HEK293 (cell line): Measurements from ENCODE around the gene MUC20.

Experiments
- CTCF ChIA-PET: fragments of 350-600 bp; formaldehyde crosslinking; extraction: SDS; loops from one replicate; lab custom pipeline; 2021; ENCODE audit warnings: antibody characterized with exemption; lab: Yijun Ruan, JAX
- POLR2A ChIA-PET: fragments of 300-600 bp; formaldehyde crosslinking; extraction: SDS; loops from one replicate; lab custom pipeline; 2020; ENCODE audit warnings: antibody characterized with exemption, inconsistent platforms; lab: Yijun Ruan, JAX
- H3K27ac ChIP-seq: fragments of 200-500 bp; sonication (Bioruptor generic); 2 replicates; pipeline ENCODE4 v1.5.1; 2014; ENCODE audit warnings: low read depth, low read length, control low read depth, inconsistent platforms; ENCODE audit errors: extremely low read depth
- H3K36me3 ChIP-seq, 2 experiments: fragments of 200-500 bp in 1 of 2; sonication (Bioruptor generic) in 1 of 2; 1 replicate in 1 of 2; 2 replicates in 1 of 2; pipeline ENCODE4 v1.5.1; 2014 to 2017; ENCODE audit warnings: inconsistent platforms in 2 of 2, low read length in 2 of 2; ENCODE audit not compliant: control insufficient read depth in 2 of 2, insufficient read depth in 1 of 2
- H3K4me1 ChIP-seq: fragments of 200-500 bp; sonication (Bioruptor generic); 2 replicates; pipeline ENCODE4 v1.5.1; 2014; ENCODE audit warnings: mild to moderate bottlenecking, low read length, inconsistent platforms; ENCODE audit not compliant: control insufficient read depth, insufficient read depth
- H3K4me3 ChIP-seq: 2 replicates; pipeline ENCODE4 v1.5.1; 2011; ENCODE audit warnings: low read depth, mild to moderate bottlenecking, control low read depth, low read length, moderate library complexity
- H3K9me3 ChIP-seq: fragments of 200-500 bp; sonication (Bioruptor generic); 2 replicates; pipeline ENCODE4 v1.5.1; 2014; ENCODE audit warnings: low read depth, low read length, inconsistent platforms; ENCODE audit not compliant: control insufficient read depth, insufficient read depth
- BCL11A ChIP-seq: fragments of 450-650 bp; formaldehyde crosslinking; IDR thresholded peaks from 2 replicates; pipeline ENCODE4 v1.5.1; 2016; ENCODE audit warnings: low read depth, missing biosample characterization, missing genetic modification characterization
- KLF8 ChIP-seq: fragments of 450-650 bp; formaldehyde crosslinking; IDR thresholded peaks from 2 replicates; pipeline ENCODE4 v1.5.1; 2016; ENCODE audit warnings: missing biosample characterization, missing genetic modification characterization
- MYNN ChIP-seq: fragments of 450-650 bp; formaldehyde crosslinking; IDR thresholded peaks from 2 replicates; pipeline ENCODE4 v1.5.1; 2016; ENCODE audit warnings: missing biosample characterization, missing genetic modification characterization, borderline replicate concordance
- WT1 ChIP-seq: fragments of 450-650 bp; formaldehyde crosslinking; IDR thresholded peaks from 2 replicates; pipeline ENCODE4 v1.5.1; 2016; ENCODE audit warnings: missing biosample characterization, missing genetic modification characterization
- YY1 ChIP-seq: fragments of 450-650 bp; formaldehyde crosslinking; IDR thresholded peaks from 2 replicates; pipeline ENCODE4 v1.5.1; 2018; ENCODE audit warnings: missing biosample characterization, missing genetic modification characterization
- ZFHX2 ChIP-seq: fragments of 450-650 bp; formaldehyde crosslinking; conservative IDR thresholded peaks from 2 replicates; pipeline ENCODE4 v1.5.1; 2016; ENCODE audit warnings: missing biosample characterization, missing genetic modification characterization
- ZNF148 ChIP-seq: fragments of 450-650 bp; formaldehyde crosslinking; IDR thresholded peaks from 2 replicates; pipeline ENCODE4 v1.5.0; 2017; ENCODE audit warnings: missing biosample characterization, missing genetic modification characterization, borderline replicate concordance
- ZNF155 ChIP-seq: fragments of 450-650 bp; formaldehyde crosslinking; IDR thresholded peaks from 2 replicates; pipeline ENCODE4 v1.5.1; 2016; ENCODE audit warnings: missing biosample characterization, missing genetic modification characterization
- ZNF19 ChIP-seq: fragments of 450-650 bp; formaldehyde crosslinking; IDR thresholded peaks from 2 replicates; pipeline ENCODE4; 2016; ENCODE audit warnings: missing biosample characterization, missing genetic modification characterization, low read depth
- ZNF221 ChIP-seq: fragments of 450-650 bp; formaldehyde crosslinking; IDR thresholded peaks from 2 replicates; pipeline ENCODE4 v1.5.1; 2017; ENCODE audit warnings: missing biosample characterization, missing genetic modification characterization, borderline replicate concordance
- ZNF280C ChIP-seq: fragments of 450-650 bp; formaldehyde crosslinking; IDR thresholded peaks from 2 replicates; pipeline ENCODE4 v1.5.1; 2016; ENCODE audit warnings: missing biosample characterization, missing genetic modification characterization
- ZNF292 ChIP-seq: fragments of 450-650 bp; formaldehyde crosslinking; IDR thresholded peaks from 2 replicates; pipeline ENCODE4 v1.5.1; 2016; ENCODE audit warnings: low read depth, missing biosample characterization, missing genetic modification characterization, borderline replicate concordance
- ZNF426 ChIP-seq: fragments of 450-650 bp; formaldehyde crosslinking; IDR thresholded peaks from 2 replicates; pipeline ENCODE4 v1.5.1; 2017; ENCODE audit warnings: missing biosample characterization, missing genetic modification characterization, mild to moderate bottlenecking, inconsistent platforms, moderate library complexity
- ZNF501 ChIP-seq: fragments of 450-650 bp; formaldehyde crosslinking; IDR thresholded peaks from 2 replicates; pipeline ENCODE4 v1.5.1; 2016; ENCODE audit warnings: missing biosample characterization, missing genetic modification characterization
- ZNF548 ChIP-seq: fragments of 450-650 bp; formaldehyde crosslinking; IDR thresholded peaks from 2 replicates; pipeline ENCODE4 v1.5.1; 2016; ENCODE audit warnings: missing biosample characterization, missing genetic modification characterization
- ZNF558 ChIP-seq: fragments of 450-650 bp; formaldehyde crosslinking; IDR thresholded peaks from 2 replicates; pipeline ENCODE4 v1.5.1; 2016; ENCODE audit warnings: missing biosample characterization, missing genetic modification characterization
- ZNF580 ChIP-seq: fragments of 450-650 bp; formaldehyde crosslinking; IDR thresholded peaks from 2 replicates; pipeline ENCODE4 v1.5.1; 2016; ENCODE audit warnings: missing biosample characterization, missing genetic modification characterization
- ZNF621 ChIP-seq: fragments of 450-650 bp; formaldehyde crosslinking; IDR thresholded peaks from 2 replicates; pipeline ENCODE4 v1.5.1; 2017; ENCODE audit warnings: missing biosample characterization, missing genetic modification characterization
- ZNF624 ChIP-seq: fragments of 450-650 bp; formaldehyde crosslinking; IDR thresholded peaks from 2 replicates; pipeline ENCODE4 v1.5.1; 2017; ENCODE audit warnings: missing biosample characterization, missing genetic modification characterization
- ZNF626 ChIP-seq: fragments of 450-650 bp; sonication (Bioruptor Pico); formaldehyde crosslinking; IDR thresholded peaks from 2 replicates; pipeline ENCODE4 v1.5.1; 2018; ENCODE audit warnings: missing biosample characterization, missing genetic modification characterization, inconsistent platforms
- ZNF629 ChIP-seq: fragments of 450-650 bp; formaldehyde crosslinking; IDR thresholded peaks from 2 replicates; pipeline ENCODE4 v1.5.1; 2017; ENCODE audit warnings: missing biosample characterization, missing genetic modification characterization
- ZNF658 ChIP-seq: fragments of 450-650 bp; formaldehyde crosslinking; IDR thresholded peaks from 2 replicates; pipeline ENCODE4; 2016; ENCODE audit warnings: missing biosample characterization, missing genetic modification characterization
- ZNF660 ChIP-seq: fragments of 450-650 bp; IDR thresholded peaks from 2 replicates; pipeline ENCODE4 v1.5.1; 2018; ENCODE audit warnings: missing biosample characterization, mild to moderate bottlenecking, missing genetic modification characterization
- ZNF76 ChIP-seq: fragments of 450-650 bp; formaldehyde crosslinking; IDR thresholded peaks from 2 replicates; pipeline ENCODE4; 2016; ENCODE audit warnings: low read depth, missing biosample characterization, missing genetic modification characterization, borderline replicate concordance
- ZNF776 ChIP-seq: fragments of 450-650 bp; formaldehyde crosslinking; IDR thresholded peaks from 2 replicates; pipeline ENCODE4 v1.5.0; 2017; ENCODE audit warnings: missing biosample characterization, missing genetic modification characterization, borderline replicate concordance
- ZXDB ChIP-seq: fragments of 450-650 bp; formaldehyde crosslinking; IDR thresholded peaks from 2 replicates; pipeline ENCODE4 v1.5.1; 2016; ENCODE audit warnings: missing biosample characterization, missing genetic modification characterization

MUC20 gene

GRCh38 chr3:195761567-195762248 lies 40.9 kb downstream of the MUC20 start (continued):
- TF ChIP-seq YY1 (tag by site-specific recombination) = no peak

- TF ChIP-seq MYNN (tag by site-specific recombination) (no peak), ZNF292 (tag by site-specific recombination) (no peak), WT1 (tag by site-specific recombination) (no peak), ZNF221 (tag by site-specific recombination) (no peak), KLF8 (tag by site-specific recombination) (no peak), ZNF660 (no peak), ZNF558 (no peak), ZNF776 (tag by site-specific recombination) (no peak)
- TF ChIP-seq, all 188 proteins: peak for 0
- CTCF ChIA-PET = no interaction called here
- Histone ChIP-seq H3K27ac (no peak overlapping the region), H3K4me1 (no peaks in the 10 kb centered on the region), H3K9me3 (no peaks in the 10 kb centered on the region), H3K4me3 (no peak overlapping the region), H3K36me3 (no peaks in the 10 kb centered on the region)
- POLR2A ChIA-PET = no interaction called here
Measured at GRCh38 chr3:195762249-195762585, 41.4 kb downstream of the MUC20 start.

- ChIA-PET POLR2A (no interaction called here), CTCF (no interaction called here)
- Histone ChIP-seq H3K4me3 (no peak overlapping the region), H3K4me1 (no peaks in the 10 kb centered on the region), H3K36me3 (no peaks in the 10 kb centered on the region), H3K9me3 (no peaks in the 10 kb centered on the region), H3K27ac (no peak overlapping the region)
- TF ChIP-seq ZFHX2 (tag by site-specific recombination) (no peak), ZNF658 (no peak), ZNF626 (tag by site-specific recombination) (no peak), ZNF19 (tag by site-specific recombination) (no peak), ZNF76 (tag by site-specific recombination) (no peak), ZNF148 (no peak), YY1 (tag by site-specific recombination) (no peak), BCL11A (tag by site-specific recombination) (no peak)
Measured at GRCh38 chr3:195762611-195763010, 41.8 kb downstream of the MUC20 start.

GRCh38 chr3:195763076-195763830 lies 42.5 kb downstream of the MUC20 start:
- Histone ChIP-seq H3K36me3 (no peaks in the 10 kb centered on the region), H3K4me3 (no peak overlapping the region), H3K4me1 (no peaks in the 10 kb centered on the region), H3K27ac (no peak overlapping the region), H3K9me3 (no peaks in the 10 kb centered on the region)
- ChIA-PET CTCF (no interaction called here), POLR2A (no interaction called here)
- TF ChIP-seq ZXDB (tag by site-specific recombination) (no peak), ZNF155 (tag by site-specific recombination) (no peak), ZNF629 (tag by site-specific recombination) (no peak), ZNF19 (tag by site-specific recombination) (no peak), ZNF501 (tag by site-specific recombination) (no peak), ZNF548 (tag by site-specific recombination) (no peak), ZNF580 (tag by site-specific recombination) (no peak), ZNF280C (no peak), ZNF621 (no peak), ZNF426 (no peak), ZNF624 (tag by site-specific recombination) (no peak)
